Mesenchymal stem cell (in vitro differentiated cells and primary cell): ENCODE data around the gene TNFSF13.
A peak's percentile ranks its signal among the peaks of the same experiment; 100 is the strongest.

Source experiments
- DNase-seq: peaks from one replicate; pipeline ENCODE4 v3.0.0-alpha.2; 2013
- H2AFZ ChIP-seq: one replicate; pipeline ENCODE4 v1.6.1; 2013; ENCODE audit warnings: low read depth, mild to moderate bottlenecking, control low read depth, inconsistent platforms, low read length, moderate library complexity
- H2AK5ac ChIP-seq: 2 replicates; pipeline ENCODE4 v1.6.1; 2013; ENCODE audit warnings: low read length, moderate library complexity, mild to moderate bottlenecking, inconsistent platforms; ENCODE audit not compliant: severe bottlenecking
- H2BK120ac ChIP-seq: one replicate; pipeline ENCODE4 v1.6.1; 2013; ENCODE audit warnings: low read depth, mild to moderate bottlenecking, inconsistent platforms, low read length, moderate library complexity
- H2BK12ac ChIP-seq, 2 experiments: one replicate each; pipeline ENCODE4 v1.6.1; 2013; ENCODE audit warnings: inconsistent platforms in 2 of 2, low read length in 2 of 2, mild to moderate bottlenecking in 2 of 2, moderate library complexity in 2 of 2, control low read depth in 1 of 2
- H2BK15ac ChIP-seq: one replicate; pipeline ENCODE4 v1.6.1; 2013; ENCODE audit warnings: mild to moderate bottlenecking, low read depth, inconsistent platforms; ENCODE audit not compliant: poor library complexity, severe bottlenecking
- H2BK5ac ChIP-seq: 2 replicates; pipeline ENCODE4 v1.6.1; 2013; ENCODE audit warnings: low read depth, mild to moderate bottlenecking, low read length, control low read depth, inconsistent platforms; ENCODE audit not compliant: poor library complexity, severe bottlenecking
- H3K14ac ChIP-seq, 2 experiments: one replicate each; pipeline ENCODE4 v1.6.1; 2013; ENCODE audit warnings: inconsistent platforms in 2 of 2, low read length in 2 of 2, control low read depth in 1 of 2, mild to moderate bottlenecking in 1 of 2, moderate library complexity in 1 of 2
- H3K18ac ChIP-seq, 2 experiments: one replicate each; pipeline ENCODE4 v1.6.1; 2013; ENCODE audit warnings: inconsistent platforms in 2 of 2, low read length in 2 of 2, control low read depth in 1 of 2, low read depth in 1 of 2, mild to moderate bottlenecking in 1 of 2
- H3K23ac ChIP-seq, 2 experiments: one replicate each; pipeline ENCODE4 v1.6.1; 2013; ENCODE audit warnings: inconsistent platforms in 2 of 2, low read length in 2 of 2, mild to moderate bottlenecking in 2 of 2, moderate library complexity in 2 of 2, control low read depth in 1 of 2
- H3K27ac ChIP-seq: 2 replicates; pipeline ENCODE4 v1.5.1; 2013; ENCODE audit warnings: mild to moderate bottlenecking, moderate library complexity, low read length, control low read depth, inconsistent platforms; ENCODE audit not compliant: poor library complexity, severe bottlenecking
- H3K27me3 ChIP-seq, 2 experiments: 2 replicates each; pipeline versions ENCODE4 v1.6.1 to v1.7.0; 2013; ENCODE audit warnings: low read length in 2 of 2, mild to moderate bottlenecking in 2 of 2, moderate library complexity in 2 of 2, control low read depth in 1 of 2, inconsistent platforms in 1 of 2; ENCODE audit not compliant: control insufficient read depth in 1 of 2, insufficient read depth in 1 of 2
- H3K36me3 ChIP-seq, 2 experiments: 2 replicates each; pipeline versions ENCODE4 v1.6.1 to v1.7.0; 2013; ENCODE audit warnings: low read length in 2 of 2, control low read depth in 1 of 2, inconsistent platforms in 1 of 2, low read depth in 1 of 2, mild to moderate bottlenecking in 1 of 2; ENCODE audit not compliant: insufficient read depth in 2 of 2, control insufficient read depth in 1 of 2
- H3K4ac ChIP-seq, 2 experiments: one replicate each; pipeline ENCODE4 v1.6.1; 2013; ENCODE audit warnings: inconsistent platforms in 2 of 2, low read length in 2 of 2, mild to moderate bottlenecking in 2 of 2, moderate library complexity in 2 of 2, control low read depth in 1 of 2, low read depth in 1 of 2
- H3K4me1 ChIP-seq: 2 replicates; pipeline ENCODE4 v1.6.1; 2013; ENCODE audit warnings: low read depth, low read length, control low read depth; ENCODE audit not compliant: control insufficient read depth, insufficient read depth
- H3K4me2 ChIP-seq: 2 replicates; pipeline ENCODE4 v1.6.1; 2013; ENCODE audit warnings: low read length, mild to moderate bottlenecking, inconsistent platforms; ENCODE audit not compliant: poor library complexity, severe bottlenecking
- H3K4me3 ChIP-seq, 2 experiments: 2 replicates each; pipeline versions ENCODE4 v1.5.1 to v1.7.0; 2013; ENCODE audit warnings: low read length in 2 of 2, mild to moderate bottlenecking in 2 of 2, control low read depth in 1 of 2, low read depth in 1 of 2; ENCODE audit not compliant: insufficient read depth in 1 of 2
- H3K79me1 ChIP-seq: replicated peaks from 2 replicates; pipeline ENCODE4 v1.6.1; 2013; ENCODE audit warnings: mild to moderate bottlenecking, control low read depth, low read length, inconsistent platforms; ENCODE audit not compliant: poor library complexity, severe bottlenecking
- H3K9ac ChIP-seq: 2 replicates; pipeline ENCODE4 v1.7.0; 2013; ENCODE audit warnings: mild to moderate bottlenecking, low read length, moderate library complexity
- H3K9me3 ChIP-seq: 2 replicates; pipeline ENCODE4 v1.7.0; 2013; ENCODE audit warnings: mild to moderate bottlenecking, low read length; ENCODE audit not compliant: control insufficient read depth
- H4K8ac ChIP-seq: one replicate; pipeline ENCODE4 v1.6.1; 2013; ENCODE audit warnings: inconsistent platforms, mild to moderate bottlenecking, low read length, moderate library complexity
- H4K91ac ChIP-seq: one replicate; pipeline ENCODE4 v1.6.1; 2013; ENCODE audit warnings: mild to moderate bottlenecking, low read length, inconsistent platforms
- WGBS: methylation state at CpG from one replicate; pipeline ENCODE4 v1.1.7; 2013; ENCODE audit warnings: mixed read lengths; 5-methylcytosine and 5-hydroxymethylcytosine counted together

TNFSF13 gene

DNA sequence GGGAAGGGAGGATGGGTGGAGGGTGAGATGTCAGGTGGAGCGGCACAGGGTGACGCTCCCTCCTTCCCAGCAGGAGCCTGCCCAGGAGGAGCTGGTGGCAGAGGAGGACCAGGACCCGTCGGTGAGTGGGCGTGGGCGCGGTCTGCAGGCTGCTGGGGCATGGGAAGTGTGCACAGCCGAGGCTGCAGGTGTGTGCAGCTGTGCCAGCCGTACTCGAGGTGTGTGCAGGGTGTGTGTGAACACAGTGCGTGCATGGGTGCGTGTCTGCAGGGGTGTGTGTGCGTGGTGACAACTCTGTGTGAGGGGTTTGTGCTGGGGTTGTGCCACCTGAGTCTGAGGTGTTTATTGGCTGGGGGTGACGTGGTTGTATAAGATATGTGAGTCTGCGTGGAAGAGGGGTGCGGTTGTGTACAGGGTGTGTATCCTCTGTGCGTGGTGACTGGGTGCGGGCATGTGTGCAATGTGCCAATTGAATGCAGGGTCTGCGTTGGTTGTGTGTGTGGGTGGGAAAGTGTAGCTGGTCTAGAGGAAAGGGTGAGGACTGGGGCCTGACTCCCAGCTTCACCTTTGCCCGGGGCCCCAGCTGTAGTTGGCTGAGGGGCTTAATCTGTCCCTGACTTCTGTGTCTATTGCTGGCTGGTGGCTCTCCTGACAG lies 9.0 kb upstream of the TNFSF13 start:
- H3K9me3 ChIP-seq, result no peaks in the 10 kb centered on the region
- DNase-seq, result peak; percentile 10
- H2BK120ac ChIP-seq, result peak overlapping the region; percentile 91
- H3K23ac ChIP-seq, result peak overlapping the region in 1 of 2 experiments; percentile 10
- H3K4me2 ChIP-seq, result peak overlapping the region; percentile 99
- peak overlapping the region; percentile 86 for H3K9ac ChIP-seq
- peak overlapping the region; percentile 89 for H2AFZ ChIP-seq
- H3K4ac ChIP-seq, result peak overlapping the region in 1 of 2 experiments; percentile 93
- peak overlapping the region; percentile 79 to 84 for H3K4me3 ChIP-seq
- H4K8ac ChIP-seq, result peak overlapping the region; percentile 99
- H2AK5ac ChIP-seq, result no peak overlapping the region
- peak overlapping the region; percentile 95 for H4K91ac ChIP-seq
- no peaks in the 10 kb centered on the region for H3K27me3 ChIP-seq
- WGBS, result 80% methylated on average over 20 of the region's 20 CpGs
- H2BK12ac ChIP-seq, result peak overlapping the region; percentile 75 to 77
- peak overlapping the region; percentile 29 to 82 for H3K18ac ChIP-seq
- peaks cover 5 to 6% of the 10 kb centered on the region in 2 experiments for H3K36me3 ChIP-seq
- H3K27ac ChIP-seq, result no peak overlapping the region
- H3K14ac ChIP-seq, result peak overlapping the region in 1 of 2 experiments; percentile 57
- H3K79me1 ChIP-seq, result peaks cover 3% of the 10 kb centered on the region
- H2BK5ac ChIP-seq, result no peak overlapping the region
- H2BK15ac ChIP-seq, result no peak overlapping the region
- H3K4me1 ChIP-seq, result peaks cover 15% of the 10 kb centered on the region

GRCh38 chr17:7550344-7550743 lies 8.2 kb upstream of the TNFSF13 start:
- Histone ChIP-seq H3K4me1 (peaks cover 15% of the 10 kb centered on the region), H2BK15ac (no peak overlapping the region), H3K79me1 (peaks cover 3% of the 10 kb centered on the region), H4K8ac (no peak overlapping the region), H3K23ac (no peak overlapping the region), H3K4me2 (no peak overlapping the region), H3K4ac (no peak overlapping the region), H2AFZ (no peak overlapping the region), H3K9ac (no peak overlapping the region), H3K27ac (no peak overlapping the region), H3K18ac (no peak overlapping the region), H4K91ac (no peak overlapping the region), H3K36me3 (peaks cover 5 to 6% of the 10 kb centered on the region in 2 experiments), H2BK120ac (no peak overlapping the region), H3K9me3 (no peaks in the 10 kb centered on the region), H3K14ac (no peak overlapping the region), H2AK5ac (no peak overlapping the region), H2BK12ac (no peak overlapping the region), H3K27me3 (no peaks in the 10 kb centered on the region), H3K4me3 (no peak overlapping the region), H2BK5ac (no peak overlapping the region)
- 85% methylated on average over 6 of the region's 6 CpGs for WGBS
- no peak for DNase-seq

DNA sequence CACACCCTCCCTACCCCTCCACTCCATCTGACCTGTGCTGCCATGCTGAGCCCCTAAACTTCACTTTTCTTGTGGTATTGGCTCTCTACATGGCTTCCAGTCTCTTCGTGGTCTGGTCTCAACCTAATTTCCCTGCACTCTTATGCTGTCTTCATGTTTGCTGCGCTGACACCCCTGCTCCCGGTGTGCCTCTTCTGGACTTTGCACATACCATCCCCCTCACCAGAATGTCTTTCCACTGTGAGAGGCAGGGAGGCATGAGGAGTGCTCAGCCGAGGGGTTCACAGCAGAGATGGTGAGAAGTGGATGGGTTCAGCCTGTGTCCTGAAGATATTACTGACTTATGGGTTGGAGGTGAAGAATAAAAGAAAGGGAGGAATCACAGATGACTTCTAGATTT lies 7.2 kb upstream of the TNFSF13 start:
- WGBS, result 99% methylated on average over 4 of the region's 4 CpGs
- H3K27ac ChIP-seq, result no peak overlapping the region
- no peak overlapping the region for H4K8ac ChIP-seq
- H3K9ac ChIP-seq, result no peak overlapping the region
- peaks cover 15% of the 10 kb centered on the region for H3K4me1 ChIP-seq
- no peak overlapping the region for H4K91ac ChIP-seq
- H3K4ac ChIP-seq, result no peak overlapping the region
- H3K4me3 ChIP-seq, result no peak overlapping the region
- H3K36me3 ChIP-seq, result peaks cover 5 to 6% of the 10 kb centered on the region in 2 experiments
- no peak for DNase-seq
- no peak overlapping the region for H2AK5ac ChIP-seq
- H3K14ac ChIP-seq, result no peak overlapping the region
- H2BK12ac ChIP-seq, result no peak overlapping the region
- H2AFZ ChIP-seq, result no peak overlapping the region
- H3K18ac ChIP-seq, result no peak overlapping the region
- H2BK120ac ChIP-seq, result no peak overlapping the region
- no peaks in the 10 kb centered on the region for H3K9me3 ChIP-seq
- H3K79me1 ChIP-seq, result peaks cover 3% of the 10 kb centered on the region
- no peaks in the 10 kb centered on the region for H3K27me3 ChIP-seq
- no peak overlapping the region for H2BK5ac ChIP-seq
- H3K23ac ChIP-seq, result no peak overlapping the region
- no peak overlapping the region for H3K4me2 ChIP-seq
- H2BK15ac ChIP-seq, result no peak overlapping the region

DNA sequence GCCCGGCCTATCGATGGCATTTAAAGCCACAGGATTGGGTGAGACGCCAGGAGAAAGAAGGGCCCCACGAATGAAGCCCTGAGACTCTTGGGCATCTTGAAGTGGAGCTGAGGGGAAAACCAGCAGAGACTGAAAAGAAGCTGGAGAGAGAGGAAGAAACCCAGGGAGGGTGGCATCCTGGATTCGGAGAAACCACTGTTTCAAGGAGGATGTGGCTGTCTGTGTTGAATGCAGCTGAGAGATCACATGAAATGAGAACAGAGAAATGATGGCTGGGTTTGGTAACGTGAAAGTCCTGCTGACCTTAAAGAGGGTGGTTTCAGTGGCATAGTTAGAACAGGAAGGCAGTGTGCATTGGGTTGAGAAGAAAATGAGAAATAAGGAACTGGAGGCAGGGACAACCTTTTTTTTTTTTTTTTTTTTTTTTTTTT lies 5.9 kb upstream of the TNFSF13 start:
- Histone ChIP-seq H3K27me3 (no peaks in the 10 kb centered on the region), H3K9me3 (no peaks in the 10 kb centered on the region), H3K18ac (no peak overlapping the region)

More for the DNA sequence above, 5.9 kb upstream of the TNFSF13 start:
- no peak overlapping the region for H2BK5ac ChIP-seq
- no peak overlapping the region for H4K91ac ChIP-seq
- H2BK15ac ChIP-seq, result no peak overlapping the region
- no peak overlapping the region for H2BK120ac ChIP-seq
- H3K27ac ChIP-seq, result no peak overlapping the region
- H2AFZ ChIP-seq, result no peak overlapping the region
- H3K23ac ChIP-seq, result no peak overlapping the region
- H4K8ac ChIP-seq, result no peak overlapping the region
- no peak overlapping the region for H2AK5ac ChIP-seq
- peaks cover 3% of the 10 kb centered on the region for H3K79me1 ChIP-seq
- H3K4ac ChIP-seq, result no peak overlapping the region
- H3K14ac ChIP-seq, result no peak overlapping the region
- no peak overlapping the region for H3K9ac ChIP-seq
- H3K4me2 ChIP-seq, result no peak overlapping the region
- H2BK12ac ChIP-seq, result no peak overlapping the region
- 97% methylated on average over 6 of the region's 6 CpGs for WGBS
- peaks cover 18% of the 10 kb centered on the region for H3K4me1 ChIP-seq
- H3K36me3 ChIP-seq, result peaks cover 5 to 6% of the 10 kb centered on the region in 2 experiments
- no peak overlapping the region for H3K4me3 ChIP-seq
- DNase-seq, result no peak
